ENCODE data around the gene ATP6V0B. TPM values are rescaled to one million over a fixed set of nuclear protein-coding genes. Genes with fewer than 3 reads are reported as not detected.

The ATP6V0B gene
- total and polyA plus RNA-seq, 2 donors (not counting 1 experiment from before 2014, with no cell fraction given) = 91.0 to 198 TPM

GRCh38 chr1:43946236-43947060, 28.3 kb upstream of the ATP6V0B start, which contains the start of gene IPO13:
Gene IPO13, plus strand, starts transcription at chr1:43946950. Its CDS starts 651 bp downstream, at chr1:43947601.
- intact Hi-C loops (cut with micrococcal nuclease) = loop anchor here (1.0 to 10.0 kb wide), 9 partner anchors 23 to 1182 kb away; partner anchors contain the start of genes ATP6V0B, C1orf50, CCDC24 and CDC20
- H3K4me3 ChIP-seq (ENCODE audit: control extremely low read depth in 1 of 5, extremely low read depth in 1 of 5, insufficient read depth in 1 of 5, low read depth in 2 of 5, low read length in 4 of 5) = peak within 1 kb of the TSS; percentile 64 to 90 (median 78)

More at GRCh38 chr1:43946236-43947060, 28.3 kb upstream of the ATP6V0B start, which contains the start of gene IPO13:
- Histone ChIP-seq H2AFZ (ENCODE audit: insufficient read depth, low read depth, low read length, poor library complexity, severe bottlenecking) (peak within 1 kb of the TSS; percentile 92), H3K36me3 (replicated peaks in 1 of 2; ENCODE audit: control extremely low read depth in 1 of 2, control insufficient read depth in 1 of 2, extremely low read depth in 1 of 2, insufficient read depth in 2 of 2, low read length in 1 of 2) (peaks cover 0 to 9% of the 10 kb centered on the region in 2 experiments), H3K4me2 (replicated peaks; ENCODE audit: low read depth, low read length, poor library complexity, severe bottlenecking) (peak within 1 kb of the TSS; percentile 84), H3K27me3 (replicated peaks in 1 of 4; ENCODE audit: control extremely low read depth in 1 of 4, control insufficient read depth in 3 of 4, insufficient read depth in 4 of 4, low read length in 3 of 4) (no peaks in the 10 kb centered on the region), H4K20me1 (ENCODE audit: control insufficient read depth, insufficient read depth, low read length, poor library complexity, severe bottlenecking) (peaks cover 5% of the 10 kb centered on the region), H3K9ac (ENCODE audit: low read length) (peak within 1 kb of the TSS; percentile 93), H3K9me3 (ENCODE audit: control extremely low read depth in 1 of 3, control insufficient read depth in 2 of 3, insufficient read depth in 1 of 3, low read length in 2 of 3) (no peaks in the 10 kb centered on the region), H3K79me2 (ENCODE audit: control insufficient read depth, insufficient read depth, low read length) (peaks cover 32% of the 10 kb centered on the region), H3K27ac (ENCODE audit: low read length in 2 of 2) (peak within 1 kb of the TSS; percentile 95), H3K4me1 (ENCODE audit: control insufficient read depth in 2 of 2, insufficient read depth in 2 of 2, low read length in 2 of 2) (peaks cover 15 to 25% of the 10 kb centered on the region in 2 donors)
- Mint-ChIP-seq H3K4me3 (peak within 1 kb of the TSS; percentile 93), H3K27ac (peak within 1 kb of the TSS; percentile 98), H3K27me3 (no peaks in the 10 kb centered on the region), H3K4me1 (peaks cover 39% of the 10 kb centered on the region), H3K9me3 (ENCODE audit: insufficient read depth) (no peaks in the 10 kb centered on the region)
- ChIA-PET CTCF (interaction anchor here (0.7 to 5.0 kb wide), 11 partner anchors 9 to 183 kb away, joined by 3 to 41 read pairs (median 5); partner anchors contain the start of genes ARTN, ATP6V0B and DPH2), POLR2A (interaction anchor here (0.8 to 1.6 kb wide), 3 partner anchors 23 to 297 kb away, joined by 3 to 5 read pairs (median 3); partner anchors contain the start of genes ATP6V0B, DPH2 and KDM4A)
- DNase-seq = peak; percentile 98
- ATAC-seq (ENCODE audit: low read depth) = peak; percentile 94
- TF ChIP-seq EZH2 (IDR thresholded peaks at IDR 0.05; ENCODE audit: borderline replicate concordance, insufficient read depth, low read depth, low read length, poor library complexity, severe bottlenecking) = no peak
- TF ChIP-seq, protein P1, sequence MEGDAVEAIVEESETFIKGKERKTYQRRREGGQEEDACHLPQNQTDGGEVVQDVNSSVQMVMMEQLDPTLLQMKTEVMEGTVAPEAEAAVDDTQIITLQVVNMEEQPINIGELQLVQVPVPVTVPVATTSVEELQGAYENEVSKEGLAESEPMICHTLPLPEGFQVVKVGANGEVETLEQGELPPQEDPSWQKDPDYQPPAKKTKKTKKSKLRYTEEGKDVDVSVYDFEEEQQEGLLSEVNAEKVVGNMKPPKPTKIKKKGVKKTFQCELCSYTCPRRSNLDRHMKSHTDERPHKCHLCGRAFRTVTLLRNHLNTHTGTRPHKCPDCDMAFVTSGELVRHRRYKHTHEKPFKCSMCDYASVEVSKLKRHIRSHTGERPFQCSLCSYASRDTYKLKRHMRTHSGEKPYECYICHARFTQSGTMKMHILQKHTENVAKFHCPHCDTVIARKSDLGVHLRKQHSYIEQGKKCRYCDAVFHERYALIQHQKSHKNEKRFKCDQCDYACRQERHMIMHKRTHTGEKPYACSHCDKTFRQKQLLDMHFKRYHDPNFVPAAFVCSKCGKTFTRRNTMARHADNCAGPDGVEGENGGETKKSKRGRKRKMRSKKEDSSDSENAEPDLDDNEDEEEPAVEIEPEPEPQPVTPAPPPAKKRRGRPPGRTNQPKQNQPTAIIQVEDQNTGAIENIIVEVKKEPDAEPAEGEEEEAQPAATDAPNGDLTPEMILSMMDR (IDR thresholded peaks at IDR 0.05) = peak; percentile 71
- under 1% methylated on average over 72 of the region's 74 CpGs for WGBS (ENCODE audit: insufficient coverage)

Data from B cell (primary cell).